ENCODE data around the gene SYCP2L. TPM values are rescaled to one million over a fixed set of nuclear protein-coding genes. Genes with fewer than 3 reads are reported as not detected.
A peak's percentile ranks its signal among the peaks of the same experiment; 100 is the strongest.

SYCP2L gene
- total RNA-seq = under 1 TPM in 1 of 2 donors, not detected in 1; 0.11 TPM

GRCh38 chr6:10886691-10887502 lies at the start of gene SYCP2L:
Gene SYCP2L (plus strand): TSS chr6:10887052. CDS start chr6:10887127, 75 bp downstream.
- TF ChIP-seq CTCF (IDR thresholded peaks at IDR 0.05) = no peak
- Histone ChIP-seq H3K9ac (ENCODE audit: low read depth in 2 of 2, low read length in 2 of 2) (no peak within 1 kb of the TSS), H3K27ac (no peak within 1 kb of the TSS)

GRCh38 chr6:10837622-10837994 lies 49.2 kb upstream of the SYCP2L start:
- H3K9me3 ChIP-seq = no peaks in the 10 kb centered on the region
- peak overlapping the region; percentile 45 for H3K4me3 ChIP-seq
- intact Hi-C loops (cut with DNase I) = no loop called here
- TF ChIP-seq CTCF (IDR thresholded peaks at IDR 0.05) = no peak
- no peak overlapping the region for H3K27ac ChIP-seq
- H3K27me3 ChIP-seq = peaks cover 26% of the 10 kb centered on the region
- H3K36me3 ChIP-seq = no peaks in the 10 kb centered on the region
- peak overlapping the region; percentile 70 to 71 for H3K9ac ChIP-seq (ENCODE audit: low read depth in 2 of 2, low read length in 2 of 2)
- H3K4me1 ChIP-seq = no peaks in the 10 kb centered on the region
- peak; percentile 27 for DNase-seq

More at GRCh38 chr6:10886691-10887502, at the start of gene SYCP2L:
- Histone ChIP-seq H3K9me3 (no peaks in the 10 kb centered on the region), H3K4me1 (no peaks in the 10 kb centered on the region), H3K4me3 (peak within 1 kb of the TSS; percentile 4), H3K36me3 (no peaks in the 10 kb centered on the region), H3K27me3 (peaks cover 33% of the 10 kb centered on the region)
- intact Hi-C loops (cut with DNase I) = no loop called here
- DNase-seq = no peak

GRCh38 chr6:10837995-10838793 lies 48.7 kb upstream of the SYCP2L start, which contains the start of gene MAK:
Gene MAK (minus strand): TSS chr6:10838539. CDS start chr6:10830648, 7,891 bp downstream.
- Histone ChIP-seq H3K9ac (ENCODE audit: low read depth in 2 of 2, low read length in 2 of 2) (peak within 1 kb of the TSS; percentile 70 to 71), H3K4me1 (no peaks in the 10 kb centered on the region), H3K36me3 (no peaks in the 10 kb centered on the region), H3K27me3 (peaks cover 26% of the 10 kb centered on the region), H3K4me3 (peak within 1 kb of the TSS; percentile 45), H3K27ac (no peak within 1 kb of the TSS), H3K9me3 (no peaks in the 10 kb centered on the region)
- DNase-seq = peak; percentile 89
- no peak for TF ChIP-seq CTCF (IDR thresholded peaks at IDR 0.05)
- intact Hi-C loops (cut with DNase I) = no loop called here

GRCh38 chr6:10838794-10839333 lies 48.0 kb upstream of the SYCP2L start:
- TF ChIP-seq CTCF (IDR thresholded peaks at IDR 0.05) = no peak
- no peaks in the 10 kb centered on the region for H3K4me1 ChIP-seq
- peak overlapping the region in 1 of 2 donors; percentile 71 for H3K9ac ChIP-seq (ENCODE audit: low read depth in 2 of 2, low read length in 2 of 2)
- no peaks in the 10 kb centered on the region for H3K9me3 ChIP-seq
- peaks cover 26% of the 10 kb centered on the region for H3K27me3 ChIP-seq
- DNase-seq = no peak
- H3K4me3 ChIP-seq = peak overlapping the region; percentile 45
- H3K36me3 ChIP-seq = no peaks in the 10 kb centered on the region
- intact Hi-C loops (cut with DNase I) = no loop called here
- H3K27ac ChIP-seq = no peak overlapping the region

- Histone ChIP-seq H3K4me1 (no peaks in the 10 kb centered on the region), H3K9ac (ENCODE audit: low read depth in 2 of 2, low read length in 2 of 2) (no peak overlapping the region), H3K4me3 (no peak overlapping the region), H3K27ac (no peak overlapping the region), H3K9me3 (no peaks in the 10 kb centered on the region), H3K36me3 (no peaks in the 10 kb centered on the region), H3K27me3 (no peaks in the 10 kb centered on the region)
- intact Hi-C loops (cut with DNase I) = no loop called here
- no peak for TF ChIP-seq CTCF (IDR thresholded peaks at IDR 0.05)
- DNase-seq = no peak
Measured at GRCh38 chr6:10843554-10843953, 43.3 kb upstream of the SYCP2L start.
